ENCODE results near the gene COL6A2. TPM values are rescaled to one million over a fixed set of nuclear protein-coding genes. Genes with fewer than 3 reads are reported as not detected.

COL6A2 gene
- total and polyA plus RNA-seq, 10 of the 15 experiments (the other 5 are each of a cell fraction or from before 2014, with no cell fraction given) = 0.16 to 1.3 (median 0.34) TPM; not detected in 7

DNA sequence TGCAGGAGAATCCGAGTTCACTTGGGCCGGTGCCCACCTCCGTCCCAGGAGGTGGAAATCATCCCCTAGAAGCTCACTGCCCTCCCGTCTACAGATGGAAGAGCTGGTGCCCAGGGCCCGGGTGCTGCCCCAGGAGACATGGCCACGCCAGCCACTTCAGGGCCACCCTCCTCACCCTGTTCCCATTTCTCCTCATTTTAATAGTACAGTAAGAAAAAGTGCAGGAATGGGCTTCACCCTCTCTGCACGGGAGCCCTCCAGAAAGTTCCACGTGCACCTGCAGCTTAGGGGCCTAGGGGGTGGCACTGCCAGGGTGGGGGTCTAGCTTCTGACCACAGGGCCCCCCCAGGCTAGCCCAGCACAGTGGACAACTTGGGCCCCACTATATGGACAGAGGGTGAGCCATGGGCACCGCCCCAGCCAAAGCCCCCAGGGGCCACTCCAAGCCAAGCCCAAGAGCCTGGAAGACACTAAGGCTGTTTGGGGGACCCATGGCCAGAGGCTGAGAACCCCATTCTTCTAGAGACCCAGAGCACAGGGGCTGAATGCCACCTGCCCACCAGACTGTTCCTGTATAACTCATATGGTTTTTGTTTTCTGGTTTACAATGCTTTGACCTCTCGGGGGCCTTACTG is 60.9 kb downstream of the COL6A2 start:
- ChIA-PET RAD21 (ENCODE audit: unreplicated experiment) (no interaction called here), CTCF (interaction anchor here (0.9 kb wide), 1 partner anchor 16 kb away, joined by 3 read pairs; no protein-coding TSS in a partner anchor), SMC1A (ENCODE audit: uncharacterized antibody, unreplicated experiment) (interaction anchor here (1.6 kb wide), 1 partner anchor 167 kb away, joined by 3 read pairs; a partner anchor contains a TSS), POLR2A (no interaction called here)
- FAIRE-seq = no peak
- H2AFZ ChIP-seq (ENCODE audit: control insufficient read depth, low read depth, low read length) = no peak overlapping the region
- no peaks in the 10 kb centered on the region for H3K27me3 ChIP-seq (replicated peaks in 1 of 2; ENCODE audit: control insufficient read depth in 2 of 2, insufficient read depth in 2 of 2, low read length in 1 of 2)
- intact Hi-C loops (cut with micrococcal nuclease; ENCODE audit: unreplicated experiment) = no loop called here
- H4K20me1 ChIP-seq (ENCODE audit: control insufficient read depth, insufficient read depth) = no peaks in the 10 kb centered on the region
- 57% methylated on average over 10 of the region's 10 CpGs for WGBS (ENCODE audit: insufficient coverage, insufficient replicate concordance, low lambda C conversion rate, missing lambda C conversion rate)
- no peak overlapping the region for H3K4me3 ChIP-seq
- DNase-seq (ENCODE audit: low read depth, low spot score) = no peak
- no peak for TF ChIP-seq IKZF2 (IDR thresholded peaks at IDR 0.05)
- TF ChIP-seq SREBF1 (IDR thresholded peaks at IDR 0.05; ENCODE audit: low read length) = no peak
- no peak overlapping the region for H3K27ac ChIP-seq (ENCODE audit: control insufficient read depth, insufficient read depth)
- no peak overlapping the region for H3K4me2 ChIP-seq (ENCODE audit: control insufficient read depth, insufficient read depth)
- ATAC-seq = no peak
- no peaks in the 10 kb centered on the region for H3K4me1 ChIP-seq (ENCODE audit: control insufficient read depth, insufficient read depth, low read length)
- BruUV-seq (replicated peaks) = no TSS peak
- in situ Hi-C loops (cut with MboI) = no loop called here
- no peaks in the 10 kb centered on the region for H3K79me2 ChIP-seq (ENCODE audit: control insufficient read depth, insufficient read depth, low read length)
- H3K36me3 ChIP-seq (ENCODE audit: control insufficient read depth in 2 of 2, insufficient read depth in 2 of 2, low read length in 1 of 2) = no peaks in the 10 kb centered on the region
- H3K9me3 ChIP-seq (replicated peaks; ENCODE audit: control insufficient read depth, insufficient read depth, low read length) = no peaks in the 10 kb centered on the region; the same call in 2 of the 3 replicates
- H3K9ac ChIP-seq (ENCODE audit: control insufficient read depth, insufficient read depth, low read length) = no peak overlapping the region

DNA sequence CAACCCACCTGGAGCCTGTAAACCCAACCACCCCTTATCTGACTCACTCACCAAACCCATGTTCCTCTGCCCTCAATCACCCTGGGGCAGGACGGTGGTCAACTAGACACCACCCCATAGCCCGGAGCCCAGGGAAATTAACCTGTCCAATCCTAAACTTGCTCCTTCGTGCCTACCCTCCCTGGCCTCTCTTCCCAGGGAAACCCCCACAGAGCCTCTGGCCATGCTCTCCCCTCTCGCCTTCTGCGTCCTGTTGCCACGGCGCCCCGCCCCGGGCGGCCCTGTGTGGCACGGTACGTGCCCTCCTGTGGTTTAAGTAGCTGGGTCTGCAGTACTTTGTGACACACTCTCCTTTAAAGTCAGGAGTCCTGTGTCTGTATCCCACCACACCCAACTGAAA is 61.5 kb downstream of the COL6A2 start:
- Histone ChIP-seq H3K4me3 (no peak overlapping the region), H3K79me2 (ENCODE audit: control insufficient read depth, insufficient read depth, low read length) (no peaks in the 10 kb centered on the region), H3K4me1 (ENCODE audit: control insufficient read depth, insufficient read depth, low read length) (no peaks in the 10 kb centered on the region), H3K4me2 (ENCODE audit: control insufficient read depth, insufficient read depth) (no peak overlapping the region), H3K9ac (ENCODE audit: control insufficient read depth, insufficient read depth, low read length) (no peak overlapping the region), H3K9me3 (replicated peaks; ENCODE audit: control insufficient read depth, insufficient read depth, low read length) (no peaks in the 10 kb centered on the region; the same call in 2 of the 3 replicates), H2AFZ (ENCODE audit: control insufficient read depth, low read depth, low read length) (no peak overlapping the region), H4K20me1 (ENCODE audit: control insufficient read depth, insufficient read depth) (no peaks in the 10 kb centered on the region), H3K27ac (ENCODE audit: control insufficient read depth, insufficient read depth) (no peak overlapping the region), H3K36me3 (ENCODE audit: control insufficient read depth in 2 of 2, insufficient read depth in 2 of 2, low read length in 1 of 2) (no peaks in the 10 kb centered on the region), H3K27me3 (replicated peaks in 1 of 2; ENCODE audit: control insufficient read depth in 2 of 2, insufficient read depth in 2 of 2, low read length in 1 of 2) (no peaks in the 10 kb centered on the region)
- CTCF ChIA-PET = no interaction called here
- RAD21 ChIA-PET (ENCODE audit: unreplicated experiment) = no interaction called here
- intact Hi-C loops (cut with micrococcal nuclease; ENCODE audit: unreplicated experiment) = no loop called here
- ATAC-seq (no peak), FAIRE-seq (no peak), DNase-seq (ENCODE audit: low read depth, low spot score) (no peak)
- SMC1A ChIA-PET (ENCODE audit: uncharacterized antibody, unreplicated experiment) = interaction anchor here (1.6 kb wide), 1 partner anchor 166 kb away, joined by 3 read pairs; a partner anchor contains a TSS
- BruUV-seq (replicated peaks) = no TSS peak
- WGBS (ENCODE audit: insufficient coverage, insufficient replicate concordance, low lambda C conversion rate, missing lambda C conversion rate) = 86% methylated on average over 12 of the region's 12 CpGs
- in situ Hi-C loops (cut with MboI) = no loop called here
- POLR2A ChIA-PET = no interaction called here
- TF ChIP-seq MEF2A (IDR thresholded peaks at IDR 0.05; ENCODE audit: insufficient read depth, low read depth, low read length) (no peak), GABPA (IDR thresholded peaks at IDR 0.05; ENCODE audit: low read depth) (no peak), CHD2 (IDR thresholded peaks at IDR 0.05; ENCODE audit: borderline replicate concordance, low read depth, low read length) (no peak), TARDBP (IDR thresholded peaks at IDR 0.05; ENCODE audit: borderline replicate concordance) (no peak), RB1 (IDR thresholded peaks at IDR 0.05; ENCODE audit: borderline replicate concordance) (no peak), ZBED1 (IDR thresholded peaks at IDR 0.05; ENCODE audit: borderline replicate concordance) (no peak), TAF1 (IDR thresholded peaks at IDR 0.05; ENCODE audit: borderline replicate concordance, low read depth, low read length) (no peak), SIN3A (IDR thresholded peaks at IDR 0.05; ENCODE audit: low read depth, low read length) (no peak), RFX5 (IDR thresholded peaks at IDR 0.05; ENCODE audit: low read depth, low read length) (no peak)
- TF ChIP-seq, protein P1, sequence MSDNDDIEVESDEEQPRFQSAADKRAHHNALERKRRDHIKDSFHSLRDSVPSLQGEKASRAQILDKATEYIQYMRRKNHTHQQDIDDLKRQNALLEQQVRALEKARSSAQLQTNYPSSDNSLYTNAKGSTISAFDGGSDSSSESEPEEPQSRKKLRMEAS (IDR thresholded peaks at IDR 0.05; ENCODE audit: low read depth, low read length) = no peak
- TF ChIP-seq, protein P2, sequence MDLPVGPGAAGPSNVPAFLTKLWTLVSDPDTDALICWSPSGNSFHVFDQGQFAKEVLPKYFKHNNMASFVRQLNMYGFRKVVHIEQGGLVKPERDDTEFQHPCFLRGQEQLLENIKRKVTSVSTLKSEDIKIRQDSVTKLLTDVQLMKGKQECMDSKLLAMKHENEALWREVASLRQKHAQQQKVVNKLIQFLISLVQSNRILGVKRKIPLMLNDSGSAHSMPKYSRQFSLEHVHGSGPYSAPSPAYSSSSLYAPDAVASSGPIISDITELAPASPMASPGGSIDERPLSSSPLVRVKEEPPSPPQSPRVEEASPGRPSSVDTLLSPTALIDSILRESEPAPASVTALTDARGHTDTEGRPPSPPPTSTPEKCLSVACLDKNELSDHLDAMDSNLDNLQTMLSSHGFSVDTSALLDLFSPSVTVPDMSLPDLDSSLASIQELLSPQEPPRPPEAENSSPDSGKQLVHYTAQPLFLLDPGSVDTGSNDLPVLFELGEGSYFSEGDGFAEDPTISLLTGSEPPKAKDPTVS (IDR thresholded peaks at IDR 0.05; ENCODE audit: low read depth, low read length) = no peak
- TF ChIP-seq, protein P3, sequence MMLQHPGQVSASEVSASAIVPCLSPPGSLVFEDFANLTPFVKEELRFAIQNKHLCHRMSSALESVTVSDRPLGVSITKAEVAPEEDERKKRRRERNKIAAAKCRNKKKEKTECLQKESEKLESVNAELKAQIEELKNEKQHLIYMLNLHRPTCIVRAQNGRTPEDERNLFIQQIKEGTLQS (IDR thresholded peaks at IDR 0.05; ENCODE audit: borderline replicate concordance, extremely low read depth, low read depth, low read length) = no peak
- TF ChIP-seq, protein P4, sequence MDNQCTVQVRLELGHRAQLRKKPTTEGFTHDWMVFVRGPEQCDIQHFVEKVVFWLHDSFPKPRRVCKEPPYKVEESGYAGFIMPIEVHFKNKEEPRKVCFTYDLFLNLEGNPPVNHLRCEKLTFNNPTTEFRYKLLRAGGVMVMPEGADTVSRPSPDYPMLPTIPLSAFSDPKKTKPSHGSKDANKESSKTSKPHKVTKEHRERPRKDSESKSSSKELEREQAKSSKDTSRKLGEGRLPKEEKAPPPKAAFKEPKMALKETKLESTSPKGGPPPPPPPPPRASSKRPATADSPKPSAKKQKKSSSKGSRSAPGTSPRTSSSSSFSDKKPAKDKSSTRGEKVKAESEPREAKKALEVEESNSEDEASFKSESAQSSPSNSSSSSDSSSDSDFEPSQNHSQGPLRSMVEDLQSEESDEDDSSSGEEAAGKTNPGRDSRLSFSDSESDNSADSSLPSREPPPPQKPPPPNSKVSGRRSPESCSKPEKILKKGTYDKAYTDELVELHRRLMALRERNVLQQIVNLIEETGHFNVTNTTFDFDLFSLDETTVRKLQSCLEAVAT (IDR thresholded peaks at IDR 0.05) = no peak
